ENCODE results near the gene WDFY2.

Gene WDFY2

DNA sequence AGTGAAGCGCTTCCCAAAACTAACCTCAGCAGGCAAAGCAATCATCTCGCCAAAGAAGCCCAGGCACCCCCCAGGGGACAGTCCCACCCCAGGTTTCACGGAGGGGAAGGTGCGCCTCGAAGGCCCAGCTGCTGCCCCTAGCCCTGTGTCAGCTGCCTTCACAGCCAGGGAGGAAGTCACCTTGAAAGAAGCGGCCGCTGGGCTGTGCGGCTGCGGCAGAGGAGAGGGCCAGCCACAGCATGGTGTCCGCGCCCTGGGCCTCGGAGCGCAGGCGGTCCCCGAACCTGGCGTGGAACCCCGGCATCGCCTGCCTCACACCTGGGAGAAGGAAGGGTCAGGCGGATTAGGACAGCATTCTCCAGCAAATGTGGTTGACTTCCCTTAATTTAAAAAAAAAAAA, 184.7 kb downstream of the WDFY2 start:
- no peak for TF ChIP-seq CTCF (IDR thresholded peaks at IDR 0.05; ENCODE audit: borderline replicate concordance, control extremely low read depth, extremely low read depth, insufficient read depth, missing control alignments)
- in situ Hi-C loops (cut with MboI; ENCODE audit: low sequenced_read_pairs, unreplicated experiment), result no loop called here
- DNase-seq (ENCODE audit: low spot score), result no peak

GRCh38 chr13:51769455-51770127, 185.3 kb downstream of the WDFY2 start:
- in situ Hi-C loops (cut with MboI; ENCODE audit: low sequenced_read_pairs, unreplicated experiment), result no loop called here
- TF ChIP-seq CTCF (IDR thresholded peaks at IDR 0.05; ENCODE audit: borderline replicate concordance, control extremely low read depth, extremely low read depth, insufficient read depth, missing control alignments), result no peak
- DNase-seq (ENCODE audit: low spot score), result no peak

- in situ Hi-C loops (cut with MboI; ENCODE audit: low sequenced_read_pairs, unreplicated experiment), result no loop called here
Measured at GRCh38 chr13:51770160-51770559, 185.9 kb downstream of the WDFY2 start.

DNA sequence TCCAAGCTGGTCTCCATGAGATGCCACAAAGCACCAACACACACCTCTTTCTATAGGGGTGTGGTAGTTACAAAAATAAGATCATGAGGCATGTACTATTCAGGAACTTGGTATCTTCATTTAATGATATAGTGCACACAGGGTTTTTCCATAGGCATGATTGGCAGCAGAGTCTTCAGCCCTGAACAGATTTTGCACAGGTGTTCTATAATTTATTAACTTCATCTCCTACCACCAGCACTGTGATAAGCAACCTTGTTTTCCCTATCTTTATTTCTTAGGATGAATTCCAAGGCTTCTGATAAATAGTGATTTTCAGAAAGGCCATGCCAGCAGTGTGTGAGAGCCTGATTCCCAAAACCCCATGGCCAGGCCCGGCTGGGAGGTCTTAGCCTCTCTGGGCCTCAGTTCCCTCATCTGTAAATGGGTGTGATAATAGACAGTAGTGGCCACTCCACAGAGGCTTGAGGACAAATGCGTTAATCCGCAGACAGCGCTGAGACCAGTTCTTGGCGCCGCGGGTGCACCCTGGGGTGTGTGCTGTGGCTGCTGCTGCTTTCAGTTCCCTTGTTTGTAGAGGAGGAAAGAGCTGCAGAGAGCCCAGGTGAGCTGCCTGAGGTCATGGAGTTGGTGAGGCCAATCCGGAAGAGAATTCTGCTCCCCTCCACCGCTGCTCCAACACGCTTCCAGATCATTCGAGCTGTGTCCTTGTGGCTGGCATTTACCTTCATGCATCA, 186.6 kb downstream of the WDFY2 start:
- no peak for TF ChIP-seq CTCF (IDR thresholded peaks at IDR 0.05; ENCODE audit: borderline replicate concordance, control extremely low read depth, extremely low read depth, insufficient read depth, missing control alignments)
- DNase-seq (ENCODE audit: low spot score), result no peak
- in situ Hi-C loops (cut with MboI; ENCODE audit: low sequenced_read_pairs, unreplicated experiment), result no loop called here

More at GRCh38 chr13:51770160-51770559, 185.9 kb downstream of the WDFY2 start:
- no peak for DNase-seq (ENCODE audit: low spot score)
- TF ChIP-seq CTCF (IDR thresholded peaks at IDR 0.05; ENCODE audit: borderline replicate concordance, control extremely low read depth, extremely low read depth, insufficient read depth, missing control alignments), result no peak

GRCh38 chr13:51771418-51772104, 187.3 kb downstream of the WDFY2 start:
- in situ Hi-C loops (cut with MboI; ENCODE audit: low sequenced_read_pairs, unreplicated experiment), result no loop called here
- no peak for DNase-seq (ENCODE audit: low spot score)
- no peak for TF ChIP-seq CTCF (IDR thresholded peaks at IDR 0.05; ENCODE audit: borderline replicate concordance, control extremely low read depth, extremely low read depth, insufficient read depth, missing control alignments)

- DNase-seq (ENCODE audit: low spot score), result no peak
- in situ Hi-C loops (cut with MboI; ENCODE audit: low sequenced_read_pairs, unreplicated experiment), result no loop called here
- TF ChIP-seq CTCF (IDR thresholded peaks at IDR 0.05; ENCODE audit: borderline replicate concordance, control extremely low read depth, extremely low read depth, insufficient read depth, missing control alignments), result no peak
Measured at GRCh38 chr13:51772105-51772455, 187.8 kb downstream of the WDFY2 start.

Measured in GM13976 (cell line).